HG02623 (cell line): ENCODE data around the gene OLFM1.

Source experiments
- ATAC-seq: cut with Tn5 transposase; IDR thresholded peaks from one replicate; pipeline ENCODE4 v1.9.1; 2021; ENCODE audit warnings: moderate library complexity; ENCODE audit not compliant: unreplicated experiment

Gene OLFM1

GRCh38 chr9:135129137-135129695, 41.7 kb downstream of the OLFM1 start:
- ATAC-seq, result no peak

- no peak for ATAC-seq
These were observed 42.9 kb downstream of the OLFM1 start for GRCh38 chr9:135130207-135130976.

GRCh38 chr9:135131488-135131887, 44.0 kb downstream of the OLFM1 start:
- ATAC-seq, result no peak

GRCh38 chr9:135132008-135132407, 44.5 kb downstream of the OLFM1 start:
- no peak for ATAC-seq

GRCh38 chr9:135134268-135135022, 47.0 kb downstream of the OLFM1 start:
- no peak for ATAC-seq

- ATAC-seq, result no peak
These were observed 47.9 kb downstream of the OLFM1 start for GRCh38 chr9:135135171-135135928.

- no peak for ATAC-seq
These were observed 48.5 kb downstream of the OLFM1 start for GRCh38 chr9:135135929-135136315.

- no peak for ATAC-seq
These were observed 49.0 kb downstream of the OLFM1 start for GRCh38 chr9:135136481-135136880.

GRCh38 chr9:135136991-135137832, 49.7 kb downstream of the OLFM1 start:
- ATAC-seq, result no peak

- no peak for ATAC-seq
These were observed 50.8 kb downstream of the OLFM1 start for GRCh38 chr9:135138078-135138855.

- no peak for ATAC-seq
These were observed 52.0 kb downstream of the OLFM1 start for GRCh38 chr9:135139366-135139959.

GRCh38 chr9:135141183-135141774, 53.8 kb downstream of the OLFM1 start:
- ATAC-seq, result no peak

- no peak for ATAC-seq
These were observed 57.2 kb downstream of the OLFM1 start for GRCh38 chr9:135144581-135145170.

GRCh38 chr9:135145312-135145711, 57.8 kb downstream of the OLFM1 start:
- ATAC-seq, result no peak

GRCh38 chr9:135146241-135146640, 58.8 kb downstream of the OLFM1 start:
- ATAC-seq, result no peak

- no peak for ATAC-seq
These were observed 59.5 kb downstream of the OLFM1 start for GRCh38 chr9:135146766-135147473.

- ATAC-seq, result no peak
These were observed 60.0 kb downstream of the OLFM1 start for GRCh38 chr9:135147474-135147805.

GRCh38 chr9:135147938-135148337, 60.5 kb downstream of the OLFM1 start:
- ATAC-seq, result no peak
